ENCODE measurements around the gene DPYSL3. TPM values are rescaled to one million over a fixed set of nuclear protein-coding genes. Genes with fewer than 3 reads are reported as not detected.
A peak's percentile ranks its signal among the peaks of the same experiment; 100 is the strongest.

Gene DPYSL3
- total RNA-seq, 1 experiment from 2014 or later = 17.2 TPM

GRCh38 chr5:147403651-147404640, 105.9 kb downstream of the DPYSL3 start:
- peak overlapping the region; percentile 62 for H3K27ac ChIP-seq (ENCODE audit: low read depth, low read length)
- intact Hi-C loops (cut with micrococcal nuclease) = no loop called here
- H3K27me3 ChIP-seq (ENCODE audit: insufficient read depth, low read length) = no peaks in the 10 kb centered on the region
- H2AFZ ChIP-seq (ENCODE audit: low read depth, low read length, poor library complexity, severe bottlenecking) = peak overlapping the region; percentile 56
- DNase-seq (ENCODE audit: low read depth, low spot score) = peak; percentile 66
- no peaks in the 10 kb centered on the region for H4K20me1 ChIP-seq (ENCODE audit: insufficient read depth)
- peak overlapping the region; percentile 33 for H3K9ac ChIP-seq (ENCODE audit: low read length)
- peak overlapping the region; percentile 71 for H3K4me2 ChIP-seq (ENCODE audit: low read length)
- H3K4me3 ChIP-seq (replicated peaks in 1 of 2; ENCODE audit: low read depth in 1 of 2, low read length in 2 of 2) = peak overlapping the region in 1 of 2 experiments; percentile 24; a peak in 1 of 4 replicates
- no peaks in the 10 kb centered on the region for H3K79me2 ChIP-seq (ENCODE audit: insufficient read depth, low read length)
- no TSS peak for BruUV-seq (replicated peaks)
- no peaks in the 10 kb centered on the region for H3K36me3 ChIP-seq (ENCODE audit: control insufficient read depth in 1 of 2, insufficient read depth in 2 of 2, low read length in 2 of 2)
- peak; percentile 85 for ATAC-seq
- H3K9me3 ChIP-seq (ENCODE audit: control insufficient read depth in 1 of 2, insufficient read depth in 1 of 2, low read depth in 1 of 2, low read length in 2 of 2) = no peaks in the 10 kb centered on the region
- peaks cover 15 to 25% of the 10 kb centered on the region in 2 experiments for H3K4me1 ChIP-seq (ENCODE audit: control insufficient read depth in 1 of 2, insufficient read depth in 2 of 2, low read length in 2 of 2)
- peak; percentile 94 for TF ChIP-seq MAX (IDR thresholded peaks at IDR 0.05)
- TF ChIP-seq EGR1 (IDR thresholded peaks at IDR 0.05; ENCODE audit: low read depth) = no peak
- TF ChIP-seq CBX3 (IDR thresholded peaks at IDR 0.05; ENCODE audit: low read depth) = peak; percentile 85
- TF ChIP-seq CEBPB (IDR thresholded peaks at IDR 0.05; ENCODE audit: low read depth) = peak; percentile 70
- no peak for TF ChIP-seq ATF3 (IDR thresholded peaks at IDR 0.05)
- TF ChIP-seq POLR2AphosphoS5 (IDR thresholded peaks at IDR 0.05; ENCODE audit: low read depth, low read length) = peak; percentile 66; the same call in 1 of the 2 replicates
- TF ChIP-seq YY1 (IDR thresholded peaks at IDR 0.05; ENCODE audit: extremely low read depth, insufficient replicate concordance, low read depth, low read length) = peak; percentile 40
- TF ChIP-seq POLR2A (IDR thresholded peaks at IDR 0.05; ENCODE audit: borderline replicate concordance, extremely low read depth, insufficient read depth, insufficient read length) = no peak
- peak; percentile 75 for TF ChIP-seq FOSL1 (IDR thresholded peaks at IDR 0.05; ENCODE audit: low read depth)
- TF ChIP-seq JUND (IDR thresholded peaks at IDR 0.05) = peak; percentile 88
- peak; percentile 45; the same call in 1 of the 2 replicates for TF ChIP-seq SIN3A (IDR thresholded peaks at IDR 0.05; ENCODE audit: low read depth)
- peak; percentile 36 for TF ChIP-seq TCF7L2 (IDR thresholded peaks at IDR 0.05; ENCODE audit: borderline replicate concordance, extremely low read depth, insufficient read depth, insufficient read length)
- TF ChIP-seq SP1 (IDR thresholded peaks at IDR 0.05; ENCODE audit: low read depth) = peak; percentile 70
- TF ChIP-seq ELF1 (IDR thresholded peaks at IDR 0.05; ENCODE audit: borderline replicate concordance, low read depth) = no peak
- ChIA-PET CTCF (interaction anchor here (0.8 to 1.2 kb wide), 3 partner anchors 12 to 174 kb away, joined by 3 read pairs; no protein-coding TSS in a partner anchor), RAD21 (ENCODE audit: low non-redundant PET in 1 of 2, low total read pairs in 2 of 2, uncharacterized antibody in 2 of 2, unreplicated experiment in 2 of 2) (no interaction called here), POLR2A (no interaction called here)
- H3K9me2 ChIP-seq (ENCODE audit: insufficient read depth) = no peaks in the 10 kb centered on the region
